ENCODE results near the gene DOK4.

- no peak for TF ChIP-seq CTCF (IDR thresholded peaks at IDR 0.05; ENCODE audit: low read depth, low read length, poor library complexity, severe bottlenecking)
- no peak for TF ChIP-seq EZH2phosphoT487 (IDR thresholded peaks at IDR 0.05; ENCODE audit: borderline replicate concordance, low read length)
Observed at GRCh38 chr16:57497121-57497520, 10.8 kb upstream of the DOK4 start.

All from DOHH2 (cell line).